Measurements from ENCODE around the gene ALLC.

Gene ALLC

DNA sequence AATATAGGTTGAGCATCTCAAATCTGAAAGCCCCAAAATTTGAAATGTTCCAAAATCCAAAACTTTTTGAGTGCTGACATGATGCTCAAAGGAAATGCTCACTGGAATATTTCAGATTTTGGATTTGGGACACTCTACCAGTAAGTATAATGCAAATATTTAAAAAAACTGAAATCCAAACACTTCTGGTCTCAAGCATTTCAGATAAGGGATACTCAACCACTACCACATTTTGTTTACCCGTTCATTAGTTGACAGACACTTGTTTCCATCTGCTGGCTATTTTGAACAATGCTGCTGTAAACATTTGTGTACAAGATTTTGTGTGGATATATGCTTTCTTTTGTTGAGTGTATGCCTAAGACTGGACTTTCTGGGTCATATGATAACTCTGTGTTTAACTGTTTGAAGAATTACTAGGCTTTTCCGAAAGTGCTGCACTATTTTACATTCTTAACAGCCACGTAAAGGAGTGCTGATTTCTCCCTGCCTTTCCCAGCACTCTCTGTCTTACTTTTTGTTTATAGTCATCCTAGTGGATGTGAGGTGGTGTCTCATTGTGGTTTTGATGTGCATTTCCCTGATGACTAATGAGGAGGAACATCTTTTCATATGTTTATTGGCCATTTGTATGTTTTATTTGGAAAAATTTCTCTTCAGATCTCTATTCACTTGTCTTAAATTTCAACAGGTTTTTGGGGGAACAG, 25.9 kb downstream of the ALLC start:
- TF ChIP-seq CTCF (IDR thresholded peaks at IDR 0.05; ENCODE audit: low read depth, low read length): no peak
- H3K4me3 ChIP-seq (ENCODE audit: low read depth, low read length): no peak overlapping the region

DNA sequence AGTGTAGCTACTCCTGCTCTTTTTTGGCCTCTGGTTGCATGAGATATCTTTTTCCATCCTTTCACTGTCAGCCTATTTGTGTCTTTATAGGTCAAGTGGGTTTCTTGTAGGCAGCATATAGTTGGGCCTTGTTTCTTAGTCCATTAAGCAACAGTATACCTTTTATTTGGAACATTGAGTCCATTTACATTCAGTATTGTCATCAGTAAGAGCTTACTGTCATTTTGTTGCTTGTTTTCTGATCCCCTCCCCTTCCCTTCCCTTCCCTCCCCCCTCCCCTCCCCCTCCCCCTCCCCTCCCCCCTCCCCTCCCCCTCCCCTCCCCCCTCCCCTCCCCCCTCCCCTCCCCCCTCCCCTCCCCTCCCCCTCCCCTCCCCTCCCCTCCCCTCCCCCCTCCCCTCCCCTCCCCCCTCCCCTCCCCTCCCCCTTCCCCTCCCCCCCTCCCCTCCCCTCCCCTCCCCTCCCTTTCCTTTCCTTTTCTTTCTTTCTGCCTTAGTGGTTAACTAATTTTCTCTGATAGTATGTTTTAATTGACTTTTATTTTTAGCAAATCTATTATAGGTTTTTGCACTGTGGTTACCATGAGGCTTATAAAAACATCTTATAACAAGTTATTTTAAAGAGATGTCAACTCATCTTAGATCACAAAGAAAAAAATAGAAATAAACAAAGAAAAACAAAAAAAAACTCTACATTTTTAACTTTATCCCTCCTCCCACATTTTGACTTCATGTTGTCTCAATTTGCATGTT, 32.2 kb downstream of the ALLC start:
- TF ChIP-seq CTCF (IDR thresholded peaks at IDR 0.05; ENCODE audit: low read depth, low read length): no peak

DNA sequence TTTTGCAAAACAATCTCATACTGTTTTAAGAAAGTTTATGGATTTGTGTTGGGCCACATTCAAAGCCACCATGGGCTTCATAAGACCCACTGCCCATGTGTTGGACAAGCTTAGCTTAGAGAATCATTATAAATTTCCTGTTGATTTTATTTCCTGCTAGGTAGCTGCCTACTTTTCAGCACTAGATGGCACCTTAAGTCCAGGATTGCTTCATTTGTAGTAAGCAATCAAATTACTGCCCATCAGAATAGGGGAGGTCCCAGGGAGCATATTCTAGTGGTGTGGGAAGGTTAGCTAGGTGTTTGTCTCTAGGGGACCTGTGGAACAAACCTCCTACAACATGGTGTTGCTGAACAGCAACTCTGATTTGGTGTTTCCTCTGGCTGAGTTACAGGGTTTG, 34.4 kb downstream of the ALLC start:
- peak; percentile 13; the same call in 1 of the 2 replicates for TF ChIP-seq CTCF (IDR thresholded peaks at IDR 0.05; ENCODE audit: low read depth, low read length)
- no peak overlapping the region for H3K4me3 ChIP-seq (ENCODE audit: low read depth, low read length)

More for the DNA sequence above, 32.2 kb downstream of the ALLC start:
- H3K4me3 ChIP-seq (ENCODE audit: low read depth, low read length): no peak overlapping the region

- no peak for TF ChIP-seq CTCF (IDR thresholded peaks at IDR 0.05; ENCODE audit: low read depth, low read length)
- H3K4me3 ChIP-seq (ENCODE audit: low read depth, low read length): no peak overlapping the region
Measured at GRCh38 chr2:3696545-3696944, 38.5 kb downstream of the ALLC start.

GRCh38 chr2:3701071-3701470, 43.1 kb downstream of the ALLC start:
- no peak overlapping the region for H3K4me3 ChIP-seq (ENCODE audit: low read depth, low read length)
- TF ChIP-seq CTCF (IDR thresholded peaks at IDR 0.05; ENCODE audit: low read depth, low read length): no peak

- TF ChIP-seq CTCF (IDR thresholded peaks at IDR 0.05; ENCODE audit: low read depth, low read length): no peak
- H3K4me3 ChIP-seq (ENCODE audit: low read depth, low read length): no peak within 1 kb of the TSS
Measured at GRCh38 chr2:3703236-3703756, 45.3 kb downstream of the ALLC start, which contains the start of gene DCDC2C. DCDC2C (plus strand) TSS chr2:3703575; CDS start chr2:3703752, 177 bp downstream.

All from WI38 (cell line).